ENCODE results near the gene ITPR3. TPM values are rescaled to one million over a fixed set of nuclear protein-coding genes. Genes with fewer than 3 reads are reported as not detected.
A peak's percentile ranks its signal among the peaks of the same experiment; 100 is the strongest.

Gene ITPR3
- total and polyA plus RNA-seq, 2 of the 13 experiments (the other 11 are each of a cell fraction or from before 2014, with no cell fraction given) = 3.8 to 21.4 TPM

DNA sequence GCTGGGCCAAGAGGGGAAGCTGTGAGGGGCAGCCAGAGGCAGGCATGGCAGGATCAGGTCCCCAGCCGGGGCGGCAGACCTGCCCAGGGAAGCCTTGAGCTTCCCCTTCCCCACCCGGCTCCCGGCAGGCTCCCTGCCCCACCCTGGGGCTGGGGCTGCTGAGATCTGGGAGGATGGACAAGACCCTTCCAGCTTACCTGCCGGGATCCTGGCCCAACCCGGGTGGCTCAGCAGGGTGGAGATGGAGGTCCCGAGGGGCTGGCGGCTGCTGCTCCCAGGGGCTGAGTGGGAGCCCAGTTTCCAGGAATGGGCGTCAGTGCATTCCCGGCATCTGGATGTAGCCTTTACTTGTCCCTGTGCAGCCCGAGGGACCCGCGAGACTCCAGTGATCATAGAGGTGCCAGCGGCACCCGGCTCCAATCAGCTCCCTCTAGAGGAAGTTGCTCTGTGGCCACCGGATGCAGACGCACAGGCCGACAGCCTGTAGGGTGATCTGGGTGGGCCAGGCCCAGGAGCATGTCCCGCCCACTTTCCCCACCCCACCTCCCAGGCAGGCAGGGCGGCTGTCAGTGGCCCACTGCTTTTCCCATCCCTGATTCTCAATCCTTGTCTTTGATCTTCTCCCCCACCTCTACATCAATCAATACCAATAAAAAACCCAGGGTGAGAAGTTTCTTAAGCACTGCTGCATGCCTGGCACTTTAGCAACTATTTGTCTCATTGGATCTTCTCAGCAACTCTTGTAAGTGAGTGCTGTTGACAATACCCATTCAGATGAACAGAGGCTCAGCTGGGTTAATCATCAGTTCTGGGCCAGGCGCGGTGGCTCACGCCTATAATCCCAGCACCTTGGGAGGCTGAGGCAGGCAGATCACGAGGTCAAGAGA, 41.1 kb upstream of the ITPR3 start, which contains the start of gene BAK1 (continued):
- TF ChIP-seq, protein P1, sequence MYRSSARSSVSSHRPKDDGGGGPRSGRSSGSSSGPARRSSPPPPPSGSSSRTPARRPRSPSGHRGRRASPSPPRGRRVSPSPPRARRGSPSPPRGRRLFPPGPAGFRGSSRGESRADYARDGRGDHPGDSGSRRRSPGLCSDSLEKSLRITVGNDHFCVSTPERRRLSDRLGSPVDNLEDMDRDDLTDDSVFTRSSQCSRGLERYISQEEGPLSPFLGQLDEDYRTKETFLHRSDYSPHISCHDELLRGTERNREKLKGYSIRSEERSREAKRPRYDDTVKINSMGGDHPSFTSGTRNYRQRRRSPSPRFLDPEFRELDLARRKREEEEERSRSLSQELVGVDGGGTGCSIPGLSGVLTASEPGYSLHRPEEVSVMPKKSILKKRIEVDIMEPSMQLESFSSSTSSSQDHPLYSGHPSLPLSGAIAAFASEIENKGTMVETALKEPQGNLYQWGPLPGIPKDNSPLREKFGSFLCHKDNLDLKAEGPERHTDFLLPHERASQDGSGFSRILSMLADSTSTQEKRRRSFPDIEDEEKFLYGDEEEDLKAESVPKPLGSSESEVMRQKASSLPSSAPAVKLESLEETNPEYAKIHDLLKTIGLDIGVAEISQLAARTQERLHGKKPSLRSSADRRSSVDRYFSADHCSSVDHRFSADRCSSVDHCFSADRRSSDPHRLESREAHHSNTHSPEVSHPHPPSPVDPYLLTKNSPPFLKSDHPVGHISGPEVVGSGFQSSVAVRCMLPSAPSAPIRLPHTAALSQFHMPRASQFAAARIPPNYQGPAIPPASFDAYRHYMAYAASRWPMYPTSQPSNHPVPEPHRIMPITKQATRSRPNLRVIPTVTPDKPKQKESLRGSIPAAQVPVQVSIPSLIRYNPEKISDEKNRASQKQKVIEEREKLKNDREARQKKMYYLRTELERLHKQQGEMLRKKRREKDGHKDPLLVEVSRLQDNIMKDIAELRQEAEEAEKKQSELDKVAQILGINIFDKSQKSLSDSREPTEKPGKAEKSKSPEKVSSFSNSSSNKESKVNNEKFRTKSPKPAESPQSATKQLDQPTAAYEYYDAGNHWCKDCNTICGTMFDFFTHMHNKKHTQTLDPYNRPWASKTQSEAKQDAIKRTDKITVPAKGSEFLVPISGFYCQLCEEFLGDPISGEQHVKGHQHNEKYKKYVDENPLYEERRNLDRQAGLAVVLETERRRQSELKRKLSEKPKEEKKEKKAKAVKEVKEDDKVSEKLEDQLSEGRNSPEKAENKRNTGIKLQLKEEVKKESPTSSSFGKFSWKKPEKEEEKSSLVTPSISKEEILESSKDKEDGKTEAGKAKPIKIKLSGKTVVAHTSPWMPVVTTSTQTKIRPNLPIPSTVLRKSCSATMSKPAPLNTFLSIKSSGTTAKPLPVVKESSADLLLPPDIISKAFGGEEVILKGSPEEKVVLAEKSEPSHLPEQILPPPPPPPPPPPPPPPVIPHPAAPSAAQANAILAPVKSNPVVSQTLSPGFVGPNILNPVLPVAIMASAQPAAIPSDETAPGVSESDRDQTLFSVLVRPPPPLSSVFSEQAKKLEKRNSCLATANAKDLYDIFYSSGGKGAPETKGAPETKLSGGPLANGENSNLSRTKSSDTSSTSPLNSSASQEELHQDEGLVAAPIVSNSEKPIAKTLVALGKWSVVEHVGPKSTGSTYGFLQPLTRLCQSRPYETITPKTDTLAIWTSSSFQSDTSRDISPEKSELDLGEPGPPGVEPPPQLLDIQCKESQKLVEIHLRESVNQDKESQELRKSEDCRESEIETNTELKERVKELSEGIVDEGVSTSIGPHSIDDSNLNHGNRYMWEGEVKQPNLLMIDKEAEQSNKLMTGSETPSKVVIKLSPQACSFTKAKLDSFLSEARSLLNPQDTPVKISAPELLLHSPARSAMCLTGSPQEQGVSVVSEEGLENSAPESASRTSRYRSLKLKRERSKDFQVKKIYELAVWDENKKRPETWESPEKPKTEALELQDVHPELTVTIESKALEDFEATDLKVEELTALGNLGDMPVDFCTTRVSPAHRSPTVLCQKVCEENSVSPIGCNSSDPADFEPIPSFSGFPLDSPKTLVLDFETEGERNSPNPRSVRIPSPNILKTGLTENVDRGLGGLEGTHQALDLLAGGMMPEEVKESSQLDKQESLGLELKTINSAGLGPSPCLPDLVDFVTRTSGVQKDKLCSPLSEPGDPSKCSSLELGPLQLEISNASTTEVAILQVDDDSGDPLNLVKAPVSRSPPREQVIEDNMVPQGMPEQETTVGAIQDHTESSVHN (CRISPR knock-in tag; IDR thresholded peaks at IDR 0.05) = no peak
- TF ChIP-seq ETV5 (CRISPR knock-in tag; IDR thresholded peaks at IDR 0.05; ENCODE audit: borderline replicate concordance) (peak; percentile 92), ZFP62 (CRISPR knock-in tag; IDR thresholded peaks at IDR 0.05) (no peak), PLRG1 (conservative IDR thresholded peaks at IDR 0.05) (no peak), ARNT2 (CRISPR knock-in tag; IDR thresholded peaks at IDR 0.05; ENCODE audit: low read depth) (0 out of 2 replicates have a peak, but pooled peaks have one; percentile 26), CHCHD3 (CRISPR knock-in tag; IDR thresholded peaks at IDR 0.05) (0 out of 2 replicates have a peak, but pooled peaks have one; percentile 29), CHD2 (IDR thresholded peaks at IDR 0.05; ENCODE audit: low read depth, low read length) (peak; percentile 88), ZNF296 (CRISPR knock-in tag; conservative IDR thresholded peaks at IDR 0.05) (no peak), HOXA9 (CRISPR knock-in tag; IDR thresholded peaks at IDR 0.05; ENCODE audit: borderline replicate concordance) (no peak), DNMT1 (CRISPR knock-in tag; IDR thresholded peaks at IDR 0.05) (no peak), ZNF790 (CRISPR knock-in tag; IDR thresholded peaks at IDR 0.05; ENCODE audit: borderline replicate concordance) (no peak), HNF4G (IDR thresholded peaks at IDR 0.05; ENCODE audit: borderline replicate concordance, low read depth, low read length) (no peak), HNF4G (CRISPR knock-in tag; IDR thresholded peaks at IDR 0.05; ENCODE audit: borderline replicate concordance, low read depth) (no peak), ZNF816 (CRISPR knock-in tag; IDR thresholded peaks at IDR 0.05; ENCODE audit: borderline replicate concordance) (no peak), RORA (CRISPR knock-in tag; IDR thresholded peaks at IDR 0.05) (no peak), WIZ (CRISPR knock-in tag; IDR thresholded peaks at IDR 0.05) (no peak), RXRB (CRISPR knock-in tag; IDR thresholded peaks at IDR 0.05; ENCODE audit: borderline replicate concordance) (no peak), SRSF9 (IDR thresholded peaks at IDR 0.05; ENCODE audit: borderline replicate concordance, insufficient read depth, low read depth, low read length, poor library complexity, severe bottlenecking) (no peak), TOPORS (CRISPR knock-in tag; IDR thresholded peaks at IDR 0.05) (peak; percentile 55; the same call in 1 of the 2 replicates), ZNF484 (CRISPR knock-in tag; IDR thresholded peaks at IDR 0.05; ENCODE audit: borderline replicate concordance, low read depth) (no peak), ZNF253 (CRISPR knock-in tag; IDR thresholded peaks at IDR 0.05; ENCODE audit: borderline replicate concordance) (no peak), ZKSCAN1 (IDR thresholded peaks at IDR 0.05; ENCODE audit: low read length) (no peak), JUNB (CRISPR knock-in tag; IDR thresholded peaks at IDR 0.05; ENCODE audit: borderline replicate concordance) (no peak)

All from HepG2 (cell line).